Hepatic stellate cell (primary cell): ENCODE measurements around the gene TBX6.
"Not testable (repeated sequence)": the region's sequence is repeated elsewhere in the genome, so short reads cannot be mapped to it uniquely, and the experiment has no call there.

Experiments
- DNase-seq: peaks from one replicate; pipeline ENCODE4 v3.0.0; 2011; ENCODE audit warnings: low spot score

The TBX6 gene

GRCh38 chr16:30091474-30092372 is at the start of gene TBX6:
Gene TBX6, minus strand, starts transcription at chr16:30091924. Its CDS starts 731 bp downstream, at chr16:30091193.
- peak; percentile 95 for DNase-seq

GRCh38 chr16:30139583-30140481 is 48.1 kb upstream of the TBX6 start:
- no peak for DNase-seq

- no peak for DNase-seq
Observed at GRCh38 chr16:30137897-30138296, 46.2 kb upstream of the TBX6 start.

GRCh38 chr16:30136971-30137605 is 45.4 kb upstream of the TBX6 start:
- DNase-seq = no peak

GRCh38 chr16:30132591-30132990 is 40.9 kb upstream of the TBX6 start:
- no peak for DNase-seq

GRCh38 chr16:30131869-30132475 is 40.2 kb upstream of the TBX6 start:
- DNase-seq = no peak

- DNase-seq = no peak
Observed at GRCh38 chr16:30127993-30128392, 36.3 kb upstream of the TBX6 start.

GRCh38 chr16:30125690-30126089 is 34.0 kb upstream of the TBX6 start:
- DNase-seq = not testable (repeated sequence)

- no peak for DNase-seq
Observed at GRCh38 chr16:30124985-30125379, 33.3 kb upstream of the TBX6 start.

GRCh38 chr16:30122604-30123160 is 31.0 kb upstream of the TBX6 start:
- DNase-seq = peak; percentile 27

GRCh38 chr16:30121741-30122571 is 30.2 kb upstream of the TBX6 start:
- peak; percentile 69 for DNase-seq

- no peak for DNase-seq
Observed at GRCh38 chr16:30120340-30121105, 28.8 kb upstream of the TBX6 start.

GRCh38 chr16:30119428-30119827 is 27.7 kb upstream of the TBX6 start:
- DNase-seq = no peak

GRCh38 chr16:30117768-30118167 is 26.0 kb upstream of the TBX6 start:
- no peak for DNase-seq

- no peak for DNase-seq
Observed at GRCh38 chr16:30116291-30117207, 24.8 kb upstream of the TBX6 start.

- no peak for DNase-seq
Observed at GRCh38 chr16:30115238-30115637, 23.5 kb upstream of the TBX6 start.

GRCh38 chr16:30114833-30115232 is 23.1 kb upstream of the TBX6 start:
- DNase-seq = not testable (repeated sequence)

GRCh38 chr16:30114411-30114810 is 22.7 kb upstream of the TBX6 start:
- no peak for DNase-seq
